Measurements from ENCODE around the gene CELSR1.

The CELSR1 gene

GRCh38 chr22:46366327-46366731 lies 171.1 kb downstream of the CELSR1 start:
- DNase-seq (ENCODE audit: low read depth in 2 of 2), result no peak

DNA sequence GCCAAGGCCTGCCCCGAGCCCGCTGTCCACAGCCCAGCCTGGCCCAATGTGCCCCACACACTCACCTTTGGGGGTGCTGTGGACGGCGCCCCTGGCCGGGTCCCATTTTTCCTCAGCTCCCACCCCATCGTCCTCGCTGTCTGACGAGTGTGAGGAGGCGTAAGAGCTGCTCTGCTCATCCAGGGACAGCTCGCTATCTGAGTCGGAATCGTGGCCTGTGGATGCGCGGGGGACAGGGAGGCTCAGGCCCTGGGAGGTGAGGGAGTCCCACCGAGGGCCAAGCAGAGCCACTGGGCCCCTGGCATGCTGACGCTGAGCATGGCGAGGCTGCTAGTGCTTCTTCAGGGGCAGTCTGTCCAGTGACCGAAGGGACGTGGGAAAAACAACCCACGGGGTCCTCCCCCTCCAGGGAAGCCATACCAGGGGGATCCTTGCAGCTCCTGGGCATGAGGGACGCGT lies 172.2 kb downstream of the CELSR1 start:
- DNase-seq (ENCODE audit: low read depth in 2 of 2), result no peak

- DNase-seq (ENCODE audit: low read depth in 2 of 2), result no peak
These were observed 172.9 kb downstream of the CELSR1 start for GRCh38 chr22:46364341-46365165.

- DNase-seq (ENCODE audit: low read depth in 2 of 2), result no peak
These were observed 173.7 kb downstream of the CELSR1 start for GRCh38 chr22:46363611-46364321.

- DNase-seq (ENCODE audit: low read depth in 2 of 2), result no peak
These were observed 174.4 kb downstream of the CELSR1 start for GRCh38 chr22:46362934-46363515.

GRCh38 chr22:46362203-46362933 lies 175.1 kb downstream of the CELSR1 start:
- no peak for DNase-seq (ENCODE audit: low read depth in 2 of 2)

- DNase-seq (ENCODE audit: low read depth in 2 of 2), result no peak
These were observed 175.6 kb downstream of the CELSR1 start for GRCh38 chr22:46361826-46362202.

DNA sequence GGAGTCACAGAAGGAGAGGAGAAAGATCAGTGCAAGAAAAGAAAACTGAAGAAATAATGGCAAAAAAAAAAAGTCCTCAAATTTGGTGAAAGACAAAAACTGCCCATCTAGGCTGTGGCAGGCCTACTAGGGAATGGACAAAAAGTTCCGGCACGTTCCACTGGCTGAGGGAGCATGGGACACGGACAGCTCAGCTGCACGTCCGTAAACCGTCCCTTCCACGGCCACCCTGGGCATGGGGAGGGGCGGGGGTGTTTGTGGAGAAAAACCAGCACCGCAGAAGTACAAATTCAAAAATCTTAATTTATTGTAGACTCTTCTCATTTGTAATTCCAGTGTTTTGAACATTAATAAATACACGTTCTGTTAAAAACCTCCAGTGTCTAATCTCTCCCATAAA lies 176.5 kb downstream of the CELSR1 start:
- no peak for DNase-seq (ENCODE audit: low read depth in 2 of 2)

- no peak for DNase-seq (ENCODE audit: low read depth in 2 of 2)
These were observed 177.3 kb downstream of the CELSR1 start for GRCh38 chr22:46360097-46360496.

DNA sequence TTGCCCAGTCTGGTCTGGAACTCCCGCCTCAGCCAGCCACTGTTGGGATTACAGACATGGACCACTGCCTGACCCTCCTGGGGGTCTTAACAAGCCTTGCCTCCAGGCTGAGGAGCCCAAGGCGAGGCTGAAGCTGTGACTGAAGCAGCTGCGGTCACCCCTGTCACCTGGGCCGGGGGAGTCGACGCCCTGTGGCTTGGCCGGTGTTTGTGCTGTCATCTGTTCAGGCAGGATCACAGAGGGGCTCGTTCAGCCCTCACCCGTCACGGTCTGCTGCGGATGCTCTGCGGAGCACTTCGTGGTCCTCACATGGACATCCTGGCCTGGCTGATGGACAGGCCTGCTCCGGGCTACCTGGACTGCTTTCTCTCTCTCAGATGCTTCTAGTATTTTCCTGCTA lies 178.1 kb downstream of the CELSR1 start:
- DNase-seq (ENCODE audit: low read depth in 2 of 2), result no peak

DNA sequence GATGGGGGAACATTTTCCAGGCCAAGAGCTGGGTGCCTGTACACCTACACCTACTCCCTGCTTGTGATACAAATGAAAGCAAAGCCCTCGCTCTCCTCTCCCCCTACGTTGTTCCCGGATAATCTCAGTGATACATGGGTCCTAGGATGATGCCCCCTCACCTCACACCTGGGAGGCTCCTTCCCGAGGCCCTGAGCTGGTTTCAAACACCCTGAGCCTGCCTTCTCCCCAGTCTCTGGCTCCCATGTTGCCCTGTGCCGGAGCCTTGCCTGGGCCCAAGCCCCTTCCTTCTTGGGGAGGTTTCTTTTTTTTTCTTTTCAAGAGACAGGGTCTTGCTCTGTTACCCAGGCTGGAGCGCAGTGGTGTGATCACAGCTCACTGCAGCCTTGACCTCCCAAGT lies 178.7 kb downstream of the CELSR1 start:
- no peak for DNase-seq (ENCODE audit: low read depth in 2 of 2)

DNA sequence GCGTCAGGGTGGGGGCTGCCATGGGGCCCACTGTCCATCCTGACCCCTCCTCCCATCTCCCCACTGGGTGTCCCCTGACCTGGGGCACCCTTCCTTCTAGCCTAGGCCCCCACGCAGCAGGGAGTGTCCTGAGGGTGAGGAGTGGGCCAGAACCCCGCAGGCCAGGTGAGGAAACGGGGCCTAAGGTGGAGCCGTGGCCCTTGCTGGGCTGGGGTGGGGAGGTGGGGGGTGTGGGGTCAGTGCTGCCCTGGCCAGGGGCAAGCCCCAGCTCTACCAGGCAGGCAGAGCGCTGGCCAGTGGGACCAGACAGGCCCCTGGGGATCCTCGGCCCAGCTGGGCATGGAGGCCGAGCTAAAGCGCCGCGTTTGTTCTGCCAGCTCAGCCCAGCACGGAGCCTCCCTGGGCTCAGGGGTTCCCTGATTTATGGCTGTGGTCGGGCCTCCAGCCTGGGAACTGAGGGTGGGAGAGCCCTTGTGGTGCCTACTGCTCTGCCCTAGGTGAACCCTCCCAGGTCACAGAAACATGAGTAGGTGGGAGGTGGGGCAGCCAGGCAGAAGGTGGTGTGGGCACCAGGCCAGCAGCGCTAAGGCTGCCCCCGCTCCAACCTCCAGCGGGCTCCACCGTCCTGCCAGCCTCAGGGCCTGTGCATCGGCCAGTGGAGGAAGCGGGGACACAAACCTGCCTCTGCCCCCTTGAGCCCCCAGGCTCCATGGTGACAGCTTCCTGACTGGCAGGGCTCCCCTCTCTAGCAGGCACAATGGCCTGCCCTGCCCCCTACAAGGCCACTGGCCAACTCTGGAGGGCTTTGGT lies 179.5 kb downstream of the CELSR1 start:
- DNase-seq (ENCODE audit: low read depth in 2 of 2), result no peak

DNA sequence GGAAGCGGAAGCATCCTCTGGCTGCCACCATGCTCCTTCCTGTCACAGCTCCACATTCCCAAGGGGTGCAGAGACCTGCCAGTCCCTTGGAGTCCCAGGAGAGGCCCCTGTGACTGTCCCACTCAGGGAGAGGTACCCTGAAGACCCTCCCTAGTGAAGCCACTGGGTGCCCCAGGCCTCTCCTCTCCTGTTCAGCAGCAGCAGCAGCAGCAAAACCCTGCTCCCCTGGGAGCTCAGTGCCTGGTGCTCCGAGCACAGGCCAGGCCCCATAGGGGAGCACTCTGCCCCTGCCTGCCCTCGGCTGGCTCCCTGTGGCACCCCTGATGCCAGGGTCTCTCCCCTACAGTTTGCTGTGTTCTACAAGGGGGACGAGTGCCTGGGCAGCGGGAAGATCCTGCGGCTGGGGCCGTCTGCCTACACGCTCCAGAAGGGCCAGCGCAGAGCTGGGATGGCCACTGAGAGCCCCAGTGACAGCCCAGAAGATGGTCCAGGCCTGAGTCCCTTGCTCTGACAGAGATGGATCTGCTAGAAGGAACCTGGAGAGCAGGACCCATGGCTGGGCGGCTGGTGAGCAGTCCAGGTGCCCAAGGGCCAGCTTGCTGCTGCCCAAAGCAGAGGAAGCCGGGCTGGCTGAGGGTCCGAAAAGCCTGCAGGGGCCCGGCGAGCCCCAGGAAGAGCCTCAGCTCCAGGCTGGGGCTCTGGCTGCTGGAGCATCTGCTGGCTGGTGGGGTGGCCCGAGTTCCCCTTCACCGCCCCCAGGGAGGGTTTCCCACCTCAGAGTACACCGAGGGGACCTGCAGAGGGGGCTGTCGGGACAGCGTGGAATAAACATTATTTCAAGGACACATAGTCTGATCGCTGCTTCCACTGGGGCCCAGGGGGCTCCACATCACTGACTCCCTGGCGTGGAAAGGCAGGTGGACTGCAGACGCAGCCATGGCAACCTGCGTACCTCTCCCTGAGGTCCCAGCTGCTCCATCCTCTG lies 180.6 kb downstream of the CELSR1 start:
- DNase-seq (ENCODE audit: low read depth in 2 of 2), result no peak

- no peak for DNase-seq (ENCODE audit: low read depth in 2 of 2)
These were observed 181.4 kb downstream of the CELSR1 start for GRCh38 chr22:46355996-46356471.

GRCh38 chr22:46355369-46355995 lies 181.9 kb downstream of the CELSR1 start:
- peak; percentile 39 to 40 for DNase-seq (ENCODE audit: low read depth in 2 of 2)

DNA sequence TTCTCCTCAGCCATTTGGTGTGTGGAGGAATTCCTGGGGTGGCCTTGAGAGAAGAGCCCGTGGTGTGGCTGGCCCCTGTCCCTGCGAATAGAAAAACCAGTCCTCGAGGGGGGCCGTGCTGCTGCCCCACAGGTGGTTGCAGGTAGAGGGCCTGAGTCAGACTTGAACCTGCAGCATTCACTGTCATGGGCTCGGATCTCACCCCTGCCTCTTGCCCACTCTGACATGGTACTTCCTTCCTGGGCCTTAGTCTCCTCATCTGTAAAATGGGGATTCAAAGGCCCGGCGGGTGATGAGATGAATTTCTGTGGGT lies 182.5 kb downstream of the CELSR1 start:
- no peak for DNase-seq (ENCODE audit: low read depth in 2 of 2)

GRCh38 chr22:46354176-46354992 lies 183.0 kb downstream of the CELSR1 start:
- DNase-seq (ENCODE audit: low read depth in 2 of 2), result no peak

GRCh38 chr22:46353483-46354105 lies 183.8 kb downstream of the CELSR1 start:
- DNase-seq (ENCODE audit: low read depth in 2 of 2), result no peak
